ENCODE results near the gene MSX1.

Gene MSX1

GRCh38 chr4:4823621-4824162, 35.8 kb upstream of the MSX1 start:
- Histone ChIP-seq H3K4me3 (ENCODE audit: low read length) (no peak overlapping the region), H3K36me3 (ENCODE audit: control insufficient read depth, insufficient read depth, low read length) (no peaks in the 10 kb centered on the region), H3K4me1 (ENCODE audit: control insufficient read depth, insufficient read depth, low read length) (no peaks in the 10 kb centered on the region), H3K27ac (ENCODE audit: low read length) (no peak overlapping the region), H3K27me3 (ENCODE audit: control insufficient read depth, insufficient read depth, low read length) (no peaks in the 10 kb centered on the region), H3K9me3 (ENCODE audit: control insufficient read depth, insufficient read depth, low read length) (no peaks in the 10 kb centered on the region)
- no CpG with 5 or more reads among the region's 2 CpGs for WGBS (ENCODE audit: insufficient coverage, insufficient read length)
- DNase-seq (ENCODE audit: low read depth, low spot score), result no peak

- no CpG with 5 or more reads among the region's 3 CpGs for WGBS (ENCODE audit: insufficient coverage, insufficient read length)
- Histone ChIP-seq H3K9me3 (ENCODE audit: control insufficient read depth, insufficient read depth, low read length) (no peaks in the 10 kb centered on the region), H3K27ac (ENCODE audit: low read length) (no peak overlapping the region), H3K27me3 (ENCODE audit: control insufficient read depth, insufficient read depth, low read length) (no peaks in the 10 kb centered on the region), H3K36me3 (ENCODE audit: control insufficient read depth, insufficient read depth, low read length) (no peaks in the 10 kb centered on the region), H3K4me1 (ENCODE audit: control insufficient read depth, insufficient read depth, low read length) (no peaks in the 10 kb centered on the region), H3K4me3 (ENCODE audit: low read length) (no peak overlapping the region)
- no peak for DNase-seq (ENCODE audit: low read depth, low spot score)
Observed at GRCh38 chr4:4824232-4824631, 35.2 kb upstream of the MSX1 start.

- no peaks in the 10 kb centered on the region for H3K4me1 ChIP-seq (ENCODE audit: control insufficient read depth, insufficient read depth, low read length)
- no peak overlapping the region for H3K4me3 ChIP-seq (ENCODE audit: low read length)
- H3K27me3 ChIP-seq (ENCODE audit: control insufficient read depth, insufficient read depth, low read length), result no peaks in the 10 kb centered on the region
- WGBS (ENCODE audit: insufficient coverage, insufficient read length), result no CpG with 5 or more reads among the region's 7 CpGs
- no peaks in the 10 kb centered on the region for H3K36me3 ChIP-seq (ENCODE audit: control insufficient read depth, insufficient read depth, low read length)
- no peak for DNase-seq (ENCODE audit: low read depth, low spot score)
- no peak overlapping the region for H3K27ac ChIP-seq (ENCODE audit: low read length)
- no peaks in the 10 kb centered on the region for H3K9me3 ChIP-seq (ENCODE audit: control insufficient read depth, insufficient read depth, low read length)
Observed at GRCh38 chr4:4825431-4825830, 34.0 kb upstream of the MSX1 start.

GRCh38 chr4:4829837-4830236, 29.6 kb upstream of the MSX1 start:
- WGBS (ENCODE audit: insufficient coverage, insufficient read length), result no CpG with 5 or more reads among the region's 2 CpGs

GRCh38 chr4:4831266-4831665, 28.2 kb upstream of the MSX1 start:
- WGBS (ENCODE audit: insufficient coverage, insufficient read length), result no CpG with 5 or more reads among the region's 7 CpGs
- Histone ChIP-seq H3K9me3 (ENCODE audit: control insufficient read depth, insufficient read depth, low read length) (no peaks in the 10 kb centered on the region), H3K27ac (ENCODE audit: low read length) (no peak overlapping the region), H3K36me3 (ENCODE audit: control insufficient read depth, insufficient read depth, low read length) (no peaks in the 10 kb centered on the region), H3K27me3 (ENCODE audit: control insufficient read depth, insufficient read depth, low read length) (no peaks in the 10 kb centered on the region), H3K4me3 (ENCODE audit: low read length) (no peak overlapping the region), H3K4me1 (ENCODE audit: control insufficient read depth, insufficient read depth, low read length) (no peaks in the 10 kb centered on the region)
- no peak for DNase-seq (ENCODE audit: low read depth, low spot score)

More at GRCh38 chr4:4829837-4830236, 29.6 kb upstream of the MSX1 start:
- Histone ChIP-seq H3K36me3 (ENCODE audit: control insufficient read depth, insufficient read depth, low read length) (no peaks in the 10 kb centered on the region), H3K4me3 (ENCODE audit: low read length) (no peak overlapping the region), H3K27ac (ENCODE audit: low read length) (no peak overlapping the region), H3K9me3 (ENCODE audit: control insufficient read depth, insufficient read depth, low read length) (no peaks in the 10 kb centered on the region), H3K27me3 (ENCODE audit: control insufficient read depth, insufficient read depth, low read length) (no peaks in the 10 kb centered on the region), H3K4me1 (ENCODE audit: control insufficient read depth, insufficient read depth, low read length) (no peaks in the 10 kb centered on the region)
- DNase-seq (ENCODE audit: low read depth, low spot score), result no peak

- Histone ChIP-seq H3K27me3 (ENCODE audit: control insufficient read depth, insufficient read depth, low read length) (no peaks in the 10 kb centered on the region), H3K4me3 (ENCODE audit: low read length) (no peak overlapping the region), H3K9me3 (ENCODE audit: control insufficient read depth, insufficient read depth, low read length) (no peaks in the 10 kb centered on the region), H3K27ac (ENCODE audit: low read length) (no peak overlapping the region), H3K36me3 (ENCODE audit: control insufficient read depth, insufficient read depth, low read length) (no peaks in the 10 kb centered on the region), H3K4me1 (ENCODE audit: control insufficient read depth, insufficient read depth, low read length) (no peaks in the 10 kb centered on the region)
- DNase-seq (ENCODE audit: low read depth, low spot score), result no peak
- no CpG with 5 or more reads among the region's 6 CpGs for WGBS (ENCODE audit: insufficient coverage, insufficient read length)
Observed at GRCh38 chr4:4831825-4832224, 27.6 kb upstream of the MSX1 start.

GRCh38 chr4:4836044-4836443, 23.4 kb upstream of the MSX1 start:
- WGBS (ENCODE audit: insufficient coverage, insufficient read length), result no CpG with 5 or more reads among the region's 3 CpGs

GRCh38 chr4:4837316-4837715, 22.1 kb upstream of the MSX1 start:
- H3K27me3 ChIP-seq (ENCODE audit: control insufficient read depth, insufficient read depth, low read length), result no peaks in the 10 kb centered on the region
- WGBS (ENCODE audit: insufficient coverage, insufficient read length), result no CpG with 5 or more reads among the region's 2 CpGs
- no peaks in the 10 kb centered on the region for H3K4me1 ChIP-seq (ENCODE audit: control insufficient read depth, insufficient read depth, low read length)
- H3K36me3 ChIP-seq (ENCODE audit: control insufficient read depth, insufficient read depth, low read length), result no peaks in the 10 kb centered on the region
- no peak overlapping the region for H3K4me3 ChIP-seq (ENCODE audit: low read length)
- H3K9me3 ChIP-seq (ENCODE audit: control insufficient read depth, insufficient read depth, low read length), result no peaks in the 10 kb centered on the region
- no peak overlapping the region for H3K27ac ChIP-seq (ENCODE audit: low read length)
- no peak for DNase-seq (ENCODE audit: low read depth, low spot score)

More at GRCh38 chr4:4836044-4836443, 23.4 kb upstream of the MSX1 start:
- DNase-seq (ENCODE audit: low read depth, low spot score), result no peak
- Histone ChIP-seq H3K4me3 (ENCODE audit: low read length) (no peak overlapping the region), H3K4me1 (ENCODE audit: control insufficient read depth, insufficient read depth, low read length) (no peaks in the 10 kb centered on the region), H3K27ac (ENCODE audit: low read length) (no peak overlapping the region), H3K36me3 (ENCODE audit: control insufficient read depth, insufficient read depth, low read length) (no peaks in the 10 kb centered on the region), H3K9me3 (ENCODE audit: control insufficient read depth, insufficient read depth, low read length) (no peaks in the 10 kb centered on the region), H3K27me3 (ENCODE audit: control insufficient read depth, insufficient read depth, low read length) (no peaks in the 10 kb centered on the region)

GRCh38 chr4:4838051-4838935, 21.2 kb upstream of the MSX1 start:
- no CpG with 5 or more reads among the region's 13 CpGs for WGBS (ENCODE audit: insufficient coverage, insufficient read length)
- Histone ChIP-seq H3K27ac (ENCODE audit: low read length) (no peak overlapping the region), H3K4me3 (ENCODE audit: low read length) (no peak overlapping the region), H3K4me1 (ENCODE audit: control insufficient read depth, insufficient read depth, low read length) (no peaks in the 10 kb centered on the region), H3K27me3 (ENCODE audit: control insufficient read depth, insufficient read depth, low read length) (no peaks in the 10 kb centered on the region), H3K36me3 (ENCODE audit: control insufficient read depth, insufficient read depth, low read length) (no peaks in the 10 kb centered on the region), H3K9me3 (ENCODE audit: control insufficient read depth, insufficient read depth, low read length) (no peaks in the 10 kb centered on the region)
- no peak for DNase-seq (ENCODE audit: low read depth, low spot score)

- Histone ChIP-seq H3K4me1 (ENCODE audit: control insufficient read depth, insufficient read depth, low read length) (no peaks in the 10 kb centered on the region), H3K36me3 (ENCODE audit: control insufficient read depth, insufficient read depth, low read length) (no peaks in the 10 kb centered on the region)
- no CpG with 5 or more reads among the region's 16 CpGs for WGBS (ENCODE audit: insufficient coverage, insufficient read length)
Observed at GRCh38 chr4:4838936-4839810, 20.3 kb upstream of the MSX1 start.

More at GRCh38 chr4:4838936-4839810, 20.3 kb upstream of the MSX1 start:
- no peaks in the 10 kb centered on the region for H3K27me3 ChIP-seq (ENCODE audit: control insufficient read depth, insufficient read depth, low read length)
- H3K9me3 ChIP-seq (ENCODE audit: control insufficient read depth, insufficient read depth, low read length), result no peaks in the 10 kb centered on the region
- H3K4me3 ChIP-seq (ENCODE audit: low read length), result no peak overlapping the region
- no peak overlapping the region for H3K27ac ChIP-seq (ENCODE audit: low read length)
- DNase-seq (ENCODE audit: low read depth, low spot score), result no peak

Measured in iPS DF 6.9 (cell line).